ENCODE measurements around the gene CBX7.

The CBX7 gene

GRCh38 chr22:39090426-39091064 is 61.9 kb downstream of the CBX7 start:
- DNase-seq = no peak

GRCh38 chr22:39089928-39090327 is 62.6 kb downstream of the CBX7 start:
- DNase-seq = no peak

- no peak for DNase-seq
Measured at GRCh38 chr22:39088685-39089032, 63.8 kb downstream of the CBX7 start.

- peak; percentile 71 for DNase-seq
Measured at GRCh38 chr22:39087881-39088684, 64.4 kb downstream of the CBX7 start.

- DNase-seq = no peak
Measured at GRCh38 chr22:39087098-39087497, 65.4 kb downstream of the CBX7 start.

GRCh38 chr22:39084666-39085065 is 67.8 kb downstream of the CBX7 start:
- DNase-seq = no peak

GRCh38 chr22:39083212-39084165 is 69.0 kb downstream of the CBX7 start:
- no peak for DNase-seq

GRCh38 chr22:39081598-39081997 is 70.9 kb downstream of the CBX7 start:
- no peak for DNase-seq

GRCh38 chr22:39081016-39081415 is 71.5 kb downstream of the CBX7 start:
- no peak for DNase-seq

Data from right hindlimb (tissue), 1 donor.